ENCODE measurements around the gene PSMD8.

DNA sequence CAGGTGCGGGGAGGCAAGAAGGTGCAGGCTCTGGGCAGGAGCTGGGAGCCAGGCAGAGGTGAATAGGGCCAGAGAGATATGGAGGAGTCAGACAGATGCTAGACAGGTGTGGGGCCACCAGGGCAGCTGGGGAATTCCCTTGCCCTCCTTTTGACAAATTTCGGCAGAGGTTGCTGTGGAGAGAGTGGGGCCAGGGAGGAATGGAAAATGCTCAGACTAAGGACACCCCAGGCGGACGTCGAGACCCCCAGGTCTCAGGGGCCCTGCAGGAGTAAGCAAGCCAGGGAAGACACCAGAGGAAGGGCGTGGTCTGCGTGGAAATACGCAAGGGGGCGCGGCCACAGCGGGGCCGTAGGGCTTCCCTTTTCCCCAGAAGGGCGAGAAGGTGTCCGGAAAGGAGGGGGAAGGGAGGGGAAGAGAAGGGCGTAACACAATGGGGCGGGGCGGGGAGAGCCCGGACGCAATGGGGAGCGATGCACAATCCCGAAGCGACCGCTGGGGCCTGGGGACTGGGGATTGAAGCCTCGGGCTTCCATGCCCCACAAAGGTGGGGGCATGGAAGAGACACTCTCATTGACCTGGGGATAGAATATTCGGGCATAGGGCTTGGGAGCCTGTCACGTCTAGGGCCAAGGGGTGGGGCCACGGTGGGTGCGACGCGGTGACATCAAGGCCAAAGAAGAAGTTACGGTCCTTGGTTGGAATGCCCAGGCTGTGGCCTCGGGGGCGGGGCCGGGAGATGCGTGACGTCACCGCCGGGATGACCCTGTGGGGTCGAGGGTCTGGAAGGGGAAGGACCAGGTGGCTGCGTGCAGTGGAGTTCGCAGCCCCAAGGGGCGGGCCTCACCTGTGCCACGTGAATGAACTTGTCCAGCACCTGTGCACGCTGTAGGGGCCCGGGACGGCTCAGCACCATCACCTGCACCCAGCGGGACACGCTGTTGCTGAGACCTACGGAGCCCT lies 43.5 kb downstream of the PSMD8 start:
- TF ChIP-seq POLR2AphosphoS5 (IDR thresholded peaks at IDR 0.05; ENCODE audit: insufficient read depth, low read depth, low read length) (no peak), FOS (IDR thresholded peaks at IDR 0.05; ENCODE audit: borderline replicate concordance, insufficient read depth, low read length) (no peak)
- TF ChIP-seq, protein P1, sequence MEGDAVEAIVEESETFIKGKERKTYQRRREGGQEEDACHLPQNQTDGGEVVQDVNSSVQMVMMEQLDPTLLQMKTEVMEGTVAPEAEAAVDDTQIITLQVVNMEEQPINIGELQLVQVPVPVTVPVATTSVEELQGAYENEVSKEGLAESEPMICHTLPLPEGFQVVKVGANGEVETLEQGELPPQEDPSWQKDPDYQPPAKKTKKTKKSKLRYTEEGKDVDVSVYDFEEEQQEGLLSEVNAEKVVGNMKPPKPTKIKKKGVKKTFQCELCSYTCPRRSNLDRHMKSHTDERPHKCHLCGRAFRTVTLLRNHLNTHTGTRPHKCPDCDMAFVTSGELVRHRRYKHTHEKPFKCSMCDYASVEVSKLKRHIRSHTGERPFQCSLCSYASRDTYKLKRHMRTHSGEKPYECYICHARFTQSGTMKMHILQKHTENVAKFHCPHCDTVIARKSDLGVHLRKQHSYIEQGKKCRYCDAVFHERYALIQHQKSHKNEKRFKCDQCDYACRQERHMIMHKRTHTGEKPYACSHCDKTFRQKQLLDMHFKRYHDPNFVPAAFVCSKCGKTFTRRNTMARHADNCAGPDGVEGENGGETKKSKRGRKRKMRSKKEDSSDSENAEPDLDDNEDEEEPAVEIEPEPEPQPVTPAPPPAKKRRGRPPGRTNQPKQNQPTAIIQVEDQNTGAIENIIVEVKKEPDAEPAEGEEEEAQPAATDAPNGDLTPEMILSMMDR (IDR thresholded peaks at IDR 0.05; ENCODE audit: extremely low read depth in 1 of 2, insufficient read depth in 1 of 2, low read depth in 1 of 2, low read length in 2 of 2) = no peak
